Activated T-cell treated with anti-CD3 and anti-CD28 coated beads, Interleukin-2, amount 50 U/mL, for 72 hours (primary cell): ENCODE measurements around the gene SUFU. TPM values are rescaled to one million over a fixed set of nuclear protein-coding genes. Genes with fewer than 3 reads are reported as not detected.

ENCODE experiments used
- ATAC-seq, 2 donors: fragments of 150-1000 bp; cut with Tn5 transposase; replicated peaks in 1 of 2; 2 replicates each; pipeline ENCODE4 v1.10.0; 2021; ENCODE audit warnings: moderate library complexity in 2 of 2, mild to moderate bottlenecking in 1 of 2
- DNase-seq, 2 donors: peaks; one replicate each; pipeline ENCODE4 v3.0.0; 2021 to 2022; ENCODE audit warnings: mixed read lengths in 1 of 2
- H3K27ac Mint-ChIP-seq: one replicate; pipeline ENCODE4 v1.8.0; 2022; ENCODE audit warnings: mild to moderate bottlenecking, moderate library complexity, mixed read lengths
- H3K27me3 Mint-ChIP-seq: one replicate; pipeline ENCODE4 v1.8.0; 2022; ENCODE audit warnings: low read depth, mixed read lengths
- H3K36me3 Mint-ChIP-seq, 2 donors: one replicate each; pipeline ENCODE4 v1.8.0; 2022; ENCODE audit warnings: mixed read lengths in 2 of 2, mild to moderate bottlenecking in 1 of 2; ENCODE audit not compliant: insufficient read depth in 2 of 2
- H3K4me1 Mint-ChIP-seq: one replicate; pipeline ENCODE4 v1.8.0; 2022; ENCODE audit warnings: low read depth, mixed read lengths
- H3K4me3 Mint-ChIP-seq, 2 donors: one replicate each; pipeline ENCODE4 v1.8.0; 2022; ENCODE audit warnings: mild to moderate bottlenecking in 2 of 2, mixed read lengths in 2 of 2, moderate library complexity in 2 of 2
- H3K9me3 Mint-ChIP-seq, 2 donors: one replicate each; pipeline ENCODE4 v1.8.0; 2022; ENCODE audit warnings: mixed read lengths in 2 of 2
- total RNA-seq, 2 donors: library from RNA; stranded (reverse); gene quantifications; one replicate each; pipeline ENCODE4 v1.2.3, GENCODE V29; 2022

The SUFU gene
- total RNA-seq, 2 donors from 2014 or later = 9.1 to 9.2 TPM

DNA sequence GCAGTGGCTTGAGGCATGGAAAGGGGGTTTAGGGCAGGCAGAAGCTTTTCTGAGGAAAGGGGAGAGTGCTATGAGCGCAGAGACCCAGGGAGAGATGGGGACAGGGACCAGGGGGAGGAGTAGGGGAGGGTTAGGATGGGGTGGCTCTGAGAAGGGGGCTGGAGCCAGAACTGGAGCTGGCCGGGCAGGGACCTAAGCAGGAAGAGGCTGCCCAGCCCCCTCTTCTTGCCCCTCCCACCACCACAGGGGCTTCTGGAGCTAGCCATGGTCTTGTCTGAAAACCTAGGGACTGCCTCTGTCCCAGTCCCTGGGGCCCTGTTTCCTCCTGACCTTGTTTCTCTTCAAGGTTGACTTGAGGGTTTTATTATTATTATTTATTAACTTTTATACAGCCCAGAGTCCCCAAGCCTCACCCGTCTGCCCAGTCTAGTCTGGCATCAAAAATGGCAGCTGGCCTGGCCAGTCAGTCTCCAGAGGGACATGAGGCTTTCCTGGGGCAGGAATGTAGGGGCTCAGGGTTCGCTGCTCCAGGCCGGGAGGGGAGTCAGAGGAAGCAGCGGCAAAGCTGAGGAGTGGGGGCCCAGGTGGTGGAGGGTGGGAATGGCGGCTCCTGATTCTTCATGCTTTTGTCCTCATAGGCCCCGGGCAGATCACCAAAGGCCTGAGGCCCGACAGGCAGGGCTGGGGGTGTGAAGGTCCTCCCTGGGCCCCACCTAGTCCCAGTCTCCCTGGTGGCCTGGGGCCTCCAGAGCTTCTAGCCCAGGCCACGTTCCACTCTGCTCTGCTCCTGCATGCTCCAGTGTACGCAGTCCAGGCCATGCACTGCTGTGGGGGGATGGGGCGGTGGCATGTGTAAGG lies 146.3 kb downstream of the SUFU start:
- ATAC-seq = no peak
- H3K9me3 Mint-ChIP-seq = no peaks in the 10 kb centered on the region
- peaks cover 13 to 17% of the 10 kb centered on the region in 2 donors for H3K36me3 Mint-ChIP-seq
- H3K27ac Mint-ChIP-seq = no peak overlapping the region
- H3K4me3 Mint-ChIP-seq = peak overlapping the region; percentile 83 to 89
- DNase-seq = no peak
- peaks cover 90% of the 10 kb centered on the region for H3K4me1 Mint-ChIP-seq
- no peaks in the 10 kb centered on the region for H3K27me3 Mint-ChIP-seq

DNA sequence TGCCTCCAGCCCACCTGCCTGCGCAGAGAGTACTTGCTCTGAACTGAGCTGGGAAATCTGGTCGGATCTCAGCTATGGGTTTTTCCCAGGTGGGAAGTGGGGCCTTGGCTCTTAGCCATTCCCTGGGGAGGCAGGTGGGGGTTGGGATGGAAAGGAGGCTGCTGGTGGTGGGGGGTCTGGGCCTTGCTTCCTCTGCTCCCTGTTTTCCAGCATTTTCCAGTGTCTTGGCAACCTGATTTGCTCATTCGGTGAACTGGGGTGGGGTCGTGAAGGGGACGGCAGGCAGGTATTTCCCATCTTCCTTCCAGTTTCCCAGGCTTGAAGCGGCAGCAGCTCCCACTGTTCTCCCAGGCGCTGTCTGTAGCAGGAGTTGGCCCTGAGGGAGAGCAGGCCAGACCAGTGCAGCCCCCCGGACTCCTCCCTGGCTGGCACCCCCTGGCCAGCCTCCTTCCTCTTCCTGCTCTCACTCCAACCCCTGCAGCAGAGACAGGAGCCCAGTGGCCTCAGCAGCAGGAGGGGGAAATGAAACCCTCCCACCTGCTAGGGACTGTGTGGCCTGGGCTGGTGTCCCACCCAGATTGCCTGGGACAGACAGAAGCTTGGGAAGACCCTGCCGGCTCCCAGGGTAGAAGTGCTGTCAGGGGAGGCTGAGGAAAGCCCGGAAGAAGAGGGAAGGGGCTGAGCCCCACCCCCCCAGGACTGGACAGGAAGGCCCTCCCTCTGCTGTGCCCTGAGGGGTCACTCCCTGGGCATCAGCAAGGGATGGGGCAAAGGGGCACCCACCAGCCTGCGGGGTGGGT lies 147.1 kb downstream of the SUFU start:
- no peak for ATAC-seq
- DNase-seq = no peak
- no peaks in the 10 kb centered on the region for H3K9me3 Mint-ChIP-seq
- H3K4me1 Mint-ChIP-seq = peaks cover 88% of the 10 kb centered on the region
- peak overlapping the region; percentile 75 to 88 for H3K4me3 Mint-ChIP-seq
- peak overlapping the region; percentile 75 for H3K27ac Mint-ChIP-seq
- H3K36me3 Mint-ChIP-seq = peaks cover 14 to 16% of the 10 kb centered on the region in 2 donors
- H3K27me3 Mint-ChIP-seq = no peaks in the 10 kb centered on the region

DNA sequence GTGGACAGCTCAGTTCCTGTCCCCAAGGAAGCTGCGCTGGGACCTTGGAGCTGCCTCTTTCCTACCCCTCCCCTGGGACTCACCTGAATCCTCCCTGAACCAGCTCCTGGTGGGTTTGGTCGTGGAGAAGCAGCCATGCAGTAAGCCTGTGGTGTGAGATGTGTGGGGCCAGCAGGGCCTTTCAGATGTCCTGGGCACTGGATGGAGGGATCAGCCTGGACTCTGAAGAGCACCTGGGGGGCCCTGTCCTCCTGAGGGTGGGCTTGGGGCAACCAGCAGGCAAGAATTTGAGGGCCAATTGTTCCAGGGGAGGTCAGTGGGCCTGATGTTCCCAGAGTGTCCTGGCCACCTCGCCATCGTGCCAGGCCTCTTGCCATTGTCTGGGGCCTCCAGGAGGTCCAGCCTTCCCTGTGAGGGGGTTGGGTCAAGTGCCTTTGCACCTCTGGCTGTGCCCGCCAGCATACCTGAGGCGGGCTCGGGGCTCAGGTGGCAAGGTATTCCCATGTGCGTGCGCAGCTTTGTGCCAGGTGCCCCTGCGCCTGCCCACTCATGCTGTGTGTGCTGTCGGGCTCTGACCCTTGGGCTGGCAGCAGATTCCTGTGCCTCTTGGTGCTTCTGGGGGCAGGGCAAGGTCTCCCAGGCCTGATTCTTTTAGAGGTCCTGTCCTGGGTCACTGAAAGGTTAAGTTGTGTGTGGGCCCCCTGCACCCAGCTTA lies 147.8 kb downstream of the SUFU start:
- peaks cover 80% of the 10 kb centered on the region for H3K4me1 Mint-ChIP-seq
- peaks cover 11% of the 10 kb centered on the region in 2 donors for H3K36me3 Mint-ChIP-seq
- H3K27ac Mint-ChIP-seq = peak overlapping the region; percentile 75
- no peaks in the 10 kb centered on the region for H3K27me3 Mint-ChIP-seq
- DNase-seq = no peak
- H3K9me3 Mint-ChIP-seq = no peaks in the 10 kb centered on the region
- H3K4me3 Mint-ChIP-seq = peak overlapping the region; percentile 75 to 88
- no peak for ATAC-seq

DNA sequence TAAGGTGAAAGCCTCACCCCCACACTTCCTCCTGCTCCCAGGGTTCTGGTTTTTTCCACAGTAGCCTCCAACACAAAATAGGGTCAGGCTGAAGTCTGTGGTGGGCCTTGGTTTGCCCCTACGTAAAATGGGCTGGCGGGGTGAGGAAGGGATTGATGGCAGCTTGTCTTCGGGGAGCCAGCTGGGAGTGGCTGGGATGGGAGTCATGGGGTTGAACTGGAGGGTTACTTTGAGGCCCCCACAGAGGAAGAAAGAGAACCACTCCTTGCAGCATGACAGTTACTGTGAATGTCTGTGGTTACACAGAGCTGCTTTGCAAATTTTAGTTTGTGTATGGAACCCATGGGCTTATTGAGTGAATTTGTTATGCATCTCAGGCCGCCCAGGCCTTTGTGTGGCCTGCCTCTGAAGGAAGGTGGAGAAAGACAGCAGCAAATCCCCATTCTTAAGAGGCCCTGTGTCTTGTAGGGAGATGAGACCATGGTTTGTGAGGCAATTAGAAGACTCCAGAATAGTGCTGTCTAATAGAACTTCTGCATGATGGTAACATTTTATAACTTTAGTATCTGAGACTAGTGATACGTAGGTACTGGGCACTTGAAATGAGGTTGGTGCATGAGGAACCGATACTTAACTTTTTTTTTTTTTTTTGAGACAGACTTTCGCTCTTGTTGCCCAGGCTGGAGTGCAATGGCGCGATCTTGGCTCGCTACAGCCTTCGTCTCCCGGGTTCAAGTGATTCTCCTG lies 148.6 kb downstream of the SUFU start:
- no peak for DNase-seq
- H3K27ac Mint-ChIP-seq = peak overlapping the region; percentile 75
- no peaks in the 10 kb centered on the region for H3K27me3 Mint-ChIP-seq
- no peaks in the 10 kb centered on the region for H3K9me3 Mint-ChIP-seq
- peaks cover 11 to 12% of the 10 kb centered on the region in 2 donors for H3K36me3 Mint-ChIP-seq
- H3K4me3 Mint-ChIP-seq = peak overlapping the region; percentile 75 to 88
- ATAC-seq = peak; percentile 23 to 26
- H3K4me1 Mint-ChIP-seq = peaks cover 76% of the 10 kb centered on the region

DNA sequence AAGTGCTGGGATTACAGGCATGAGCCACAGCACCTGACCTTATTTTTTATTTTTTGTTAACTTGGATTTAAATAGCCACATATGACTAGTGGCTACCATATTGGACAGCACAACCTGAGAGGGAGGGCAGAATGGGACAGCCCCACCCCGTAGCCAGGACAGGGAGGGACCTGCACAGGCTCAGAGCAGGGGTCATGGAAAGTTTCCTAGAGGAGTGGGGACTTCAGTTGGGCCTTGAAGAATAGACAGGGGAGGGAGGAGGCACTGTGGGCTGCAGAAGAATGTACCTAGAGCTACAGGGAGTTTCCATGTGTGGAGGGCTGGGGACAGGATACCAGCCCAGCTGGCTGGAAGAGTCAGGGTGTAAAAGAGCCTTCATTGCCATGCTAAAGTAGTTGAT lies 149.3 kb downstream of the SUFU start:
- Mint-ChIP-seq H3K9me3 (no peaks in the 10 kb centered on the region), H3K27me3 (no peaks in the 10 kb centered on the region), H3K36me3 (peaks cover 11 to 15% of the 10 kb centered on the region in 2 donors), H3K4me1 (peaks cover 76% of the 10 kb centered on the region), H3K27ac (peak overlapping the region; percentile 75), H3K4me3 (peak overlapping the region in 1 of 2 donors; percentile 9)
- no peak for ATAC-seq
- no peak for DNase-seq

DNA sequence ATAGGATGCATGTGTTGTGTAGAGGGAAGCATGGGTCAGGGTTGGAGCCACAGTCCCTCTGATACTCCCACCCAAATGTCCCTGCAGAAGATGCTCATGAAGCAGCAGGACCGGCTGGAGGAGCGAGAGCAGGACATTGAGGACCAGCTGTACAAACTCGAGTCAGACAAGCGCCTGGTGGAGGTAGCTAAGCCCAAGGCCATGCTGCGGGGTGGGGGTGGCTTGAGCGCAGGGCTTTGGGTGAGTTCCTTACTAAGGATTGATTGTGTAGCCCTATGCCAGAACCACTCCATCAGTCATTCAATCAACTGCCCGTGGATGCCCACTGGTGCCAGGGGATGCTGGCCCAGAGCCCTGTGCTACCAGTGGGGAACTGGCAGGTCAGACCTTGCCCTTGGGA lies 150.8 kb downstream of the SUFU start:
- Mint-ChIP-seq H3K27me3 (no peaks in the 10 kb centered on the region), H3K4me3 (no peak overlapping the region), H3K4me1 (peaks cover 70% of the 10 kb centered on the region), H3K36me3 (peaks cover 11 to 19% of the 10 kb centered on the region in 2 donors), H3K9me3 (no peaks in the 10 kb centered on the region), H3K27ac (peak overlapping the region; percentile 48)
- DNase-seq (no peak), ATAC-seq (no peak)

DNA sequence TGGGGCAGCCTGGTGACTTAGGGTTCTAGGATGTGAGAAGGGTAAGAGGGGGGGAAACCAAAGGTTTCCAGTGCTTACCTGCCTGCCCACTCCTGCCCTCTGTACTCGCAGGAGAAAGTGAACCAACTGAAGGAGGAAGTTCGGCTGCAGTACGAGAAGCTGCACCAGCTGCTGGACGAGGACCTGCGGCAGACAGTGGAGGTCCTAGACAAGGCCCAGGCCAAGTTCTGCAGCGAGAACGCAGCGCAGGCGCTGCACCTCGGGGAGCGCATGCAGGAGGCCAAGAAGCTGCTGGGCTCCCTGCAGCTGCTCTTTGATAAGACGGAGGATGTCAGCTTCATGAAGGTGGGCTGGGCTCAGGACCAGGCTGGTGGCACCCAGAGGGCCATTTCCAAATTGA lies 151.2 kb downstream of the SUFU start:
- ATAC-seq (no peak), DNase-seq (no peak)
- Mint-ChIP-seq H3K4me1 (peaks cover 67% of the 10 kb centered on the region), H3K36me3 (peaks cover 11 to 19% of the 10 kb centered on the region in 2 donors), H3K9me3 (no peaks in the 10 kb centered on the region), H3K4me3 (no peak overlapping the region), H3K27me3 (no peaks in the 10 kb centered on the region), H3K27ac (no peak overlapping the region)

DNA sequence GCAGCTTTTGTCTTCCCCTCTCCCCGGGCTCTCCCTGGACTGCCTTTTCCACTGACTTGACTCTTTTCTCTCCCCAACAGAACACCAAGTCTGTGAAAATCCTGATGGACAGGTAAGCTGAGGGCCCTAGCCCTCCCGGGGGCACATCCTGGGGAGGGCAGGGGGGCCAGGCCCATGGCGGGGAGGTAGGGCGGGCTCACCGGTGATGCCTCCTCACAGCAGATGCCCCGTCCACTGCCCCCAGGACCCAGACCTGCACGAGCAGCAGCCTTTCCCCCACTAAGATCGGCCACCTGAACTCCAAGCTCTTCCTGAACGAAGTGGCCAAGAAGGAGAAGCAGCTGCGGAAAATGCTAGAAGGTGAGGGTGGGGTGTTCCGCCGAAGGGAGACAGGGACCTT lies 152.3 kb downstream of the SUFU start:
- ATAC-seq (no peak), DNase-seq (no peak)
- Mint-ChIP-seq H3K36me3 (peaks cover 11 to 19% of the 10 kb centered on the region in 2 donors), H3K9me3 (no peaks in the 10 kb centered on the region), H3K4me3 (no peak overlapping the region), H3K27me3 (no peaks in the 10 kb centered on the region), H3K4me1 (peaks cover 67% of the 10 kb centered on the region), H3K27ac (no peak overlapping the region)

DNA sequence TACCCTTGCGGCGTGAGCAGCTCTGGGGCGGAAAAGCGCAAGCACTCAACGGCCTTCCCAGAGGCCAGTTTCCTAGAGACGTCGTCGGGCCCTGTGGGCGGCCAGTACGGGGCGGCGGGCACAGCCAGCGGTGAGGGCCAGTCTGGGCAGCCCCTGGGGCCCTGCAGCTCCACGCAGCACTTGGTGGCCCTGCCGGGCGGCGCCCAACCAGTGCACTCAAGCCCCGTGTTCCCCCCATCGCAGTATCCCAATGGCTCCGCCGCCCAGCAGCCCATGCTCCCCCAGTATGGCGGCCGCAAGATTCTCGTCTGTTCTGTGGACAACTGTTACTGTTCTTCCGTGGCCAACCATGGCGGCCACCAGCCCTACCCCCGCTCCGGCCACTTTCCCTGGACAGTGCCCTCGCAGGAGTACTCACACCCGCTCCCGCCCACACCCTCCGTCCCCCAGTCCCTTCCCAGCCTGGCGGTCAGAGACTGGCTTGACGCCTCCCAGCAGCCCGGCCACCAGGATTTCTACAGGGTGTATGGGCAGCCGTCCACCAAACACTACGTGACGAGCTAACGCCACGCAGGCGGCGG lies 153.1 kb downstream of the SUFU start:
- ATAC-seq = no peak
- no peak for DNase-seq
- Mint-ChIP-seq H3K27ac (no peak overlapping the region), H3K27me3 (no peaks in the 10 kb centered on the region), H3K36me3 (peaks cover 11 to 19% of the 10 kb centered on the region in 2 donors), H3K4me1 (peaks cover 67% of the 10 kb centered on the region), H3K9me3 (no peaks in the 10 kb centered on the region), H3K4me3 (no peak overlapping the region)

DNA sequence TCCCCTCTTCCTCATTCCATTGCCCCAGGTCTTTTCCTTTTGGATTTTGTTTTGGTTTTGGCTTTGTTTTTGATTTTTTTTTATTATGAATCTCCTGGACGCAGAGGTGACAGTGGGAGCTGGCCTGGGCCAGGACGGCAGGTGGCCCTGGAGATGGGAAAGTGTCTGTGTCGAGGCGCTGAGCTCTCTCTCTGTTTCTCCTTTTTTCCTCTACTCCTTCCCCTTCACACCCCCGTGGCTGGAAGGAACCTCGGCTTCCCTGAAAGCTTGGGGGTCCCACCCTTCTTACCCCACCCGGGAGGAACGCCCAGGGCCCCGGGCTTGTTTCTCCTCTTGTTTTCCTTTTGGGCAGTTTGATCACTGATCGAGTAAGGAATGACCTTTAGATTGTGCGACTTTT lies 153.7 kb downstream of the SUFU start:
- Mint-ChIP-seq H3K27ac (no peak overlapping the region), H3K9me3 (no peaks in the 10 kb centered on the region), H3K27me3 (no peaks in the 10 kb centered on the region), H3K36me3 (peaks cover 10 to 19% of the 10 kb centered on the region in 2 donors), H3K4me3 (no peak overlapping the region), H3K4me1 (peaks cover 67% of the 10 kb centered on the region)
- DNase-seq (no peak), ATAC-seq (no peak)

DNA sequence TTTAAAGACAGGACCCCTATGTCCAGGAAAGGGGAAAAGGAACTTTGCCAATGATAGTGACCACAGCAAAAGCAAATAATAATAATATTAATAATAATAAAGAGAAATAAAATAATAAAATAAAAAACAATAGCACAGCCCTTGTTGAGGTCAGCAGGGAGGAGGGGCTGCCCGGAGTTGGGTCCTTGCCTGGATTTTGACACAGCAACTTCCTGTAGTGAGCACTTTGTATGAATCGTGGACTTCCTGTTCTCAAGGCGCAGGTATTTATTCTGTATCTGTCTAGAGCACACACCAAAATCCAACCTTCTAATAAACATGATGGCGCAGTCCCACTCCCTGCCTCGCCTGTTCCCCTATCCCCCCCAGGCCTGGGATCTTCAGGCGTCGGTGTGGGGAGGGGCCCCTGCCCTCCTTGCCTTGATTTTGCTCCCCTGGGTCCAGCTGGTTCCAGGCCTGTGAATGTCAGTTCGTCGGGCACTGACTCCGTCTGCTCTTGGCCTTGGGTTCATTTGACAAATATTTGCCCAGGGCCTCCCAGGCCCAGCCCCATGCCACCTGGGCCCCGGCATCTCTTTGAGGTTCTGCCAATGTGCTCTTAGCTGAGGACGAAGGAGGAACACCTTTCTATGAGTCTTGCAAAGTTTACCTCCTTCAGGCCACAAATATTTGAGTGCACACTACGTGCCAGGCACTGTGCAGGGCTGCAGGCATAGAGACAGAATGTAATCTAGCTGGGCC lies 154.4 kb downstream of the SUFU start:
- H3K36me3 Mint-ChIP-seq = peaks cover 9 to 19% of the 10 kb centered on the region in 2 donors
- no peaks in the 10 kb centered on the region for H3K27me3 Mint-ChIP-seq
- H3K27ac Mint-ChIP-seq = peak overlapping the region; percentile 36
- H3K4me1 Mint-ChIP-seq = peaks cover 63% of the 10 kb centered on the region
- ATAC-seq (no peak), DNase-seq (no peak)
- no peak overlapping the region for H3K4me3 Mint-ChIP-seq
- H3K9me3 Mint-ChIP-seq = no peaks in the 10 kb centered on the region
